Neural cell (in vitro differentiated cells): ENCODE results near the gene HJURP.

ENCODE experiments used
- CTCF ChIP-seq: fragments of 450-650 bp; IDR thresholded peaks from 2 replicates; pipeline ENCODE4 v1.5.1; 2014; ENCODE audit warnings: antibody characterized with exemption, mild to moderate bottlenecking, moderate library complexity; ENCODE audit not compliant: poor library complexity, severe bottlenecking
- EP300 ChIP-seq: fragments of 450-650 bp; conservative IDR thresholded peaks from 2 replicates; pipeline ENCODE4 v1.6.1; 2014; ENCODE audit warnings: antibody characterized with exemption, mild to moderate bottlenecking, moderate library complexity; ENCODE audit not compliant: poor library complexity, severe bottlenecking
- EZH2 ChIP-seq: fragments of 200-600, 300-800 bp; shearing (Covaris generic), sonication (generic); IDR thresholded peaks from 2 replicates; pipeline ENCODE4 v1.6.1; 2014; ENCODE audit warnings: antibody characterized with exemption, low read length, borderline replicate concordance, mild to moderate bottlenecking; ENCODE audit not compliant: insufficient read depth, poor library complexity, severe bottlenecking
- POLR2AphosphoS5 ChIP-seq: IDR thresholded peaks from 2 replicates; pipeline ENCODE4 v1.6.1; 2012
- RAD21 ChIP-seq: fragments of 450-650 bp; conservative IDR thresholded peaks from 2 replicates; pipeline ENCODE4 v1.6.1; 2014; ENCODE audit warnings: antibody characterized with exemption, mild to moderate bottlenecking, moderate library complexity
- SMC3 ChIP-seq: fragments of 450-650 bp; conservative IDR thresholded peaks from 2 replicates; pipeline ENCODE4 v1.6.1; 2014; ENCODE audit warnings: antibody characterized with exemption, mild to moderate bottlenecking, moderate library complexity; ENCODE audit not compliant: poor library complexity
- TF ChIP-seq, protein P1 (sequence below): IDR thresholded peaks from 2 replicates; pipeline ENCODE4 v1.6.1; 2012; ENCODE audit warnings: borderline replicate concordance

DNA sequence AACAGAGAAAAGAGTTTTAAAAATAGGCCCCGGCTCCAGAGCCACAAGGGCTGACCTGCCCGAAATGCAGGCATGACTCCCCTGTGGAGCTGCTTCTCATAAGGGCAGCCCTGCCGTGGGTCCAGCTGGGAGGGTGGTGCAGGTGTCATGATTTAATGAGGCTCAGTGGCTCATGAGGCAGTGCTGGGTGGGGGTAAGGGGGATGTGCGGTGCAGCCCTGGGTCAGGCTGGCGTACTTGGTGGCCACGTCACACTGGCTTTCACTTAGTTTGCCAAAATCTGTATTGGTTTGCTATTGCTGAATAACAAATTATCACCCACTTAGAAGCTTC is 33.6 kb downstream of the HJURP start:
- TF ChIP-seq CTCF, result no peak
- TF ChIP-seq, protein P1, sequence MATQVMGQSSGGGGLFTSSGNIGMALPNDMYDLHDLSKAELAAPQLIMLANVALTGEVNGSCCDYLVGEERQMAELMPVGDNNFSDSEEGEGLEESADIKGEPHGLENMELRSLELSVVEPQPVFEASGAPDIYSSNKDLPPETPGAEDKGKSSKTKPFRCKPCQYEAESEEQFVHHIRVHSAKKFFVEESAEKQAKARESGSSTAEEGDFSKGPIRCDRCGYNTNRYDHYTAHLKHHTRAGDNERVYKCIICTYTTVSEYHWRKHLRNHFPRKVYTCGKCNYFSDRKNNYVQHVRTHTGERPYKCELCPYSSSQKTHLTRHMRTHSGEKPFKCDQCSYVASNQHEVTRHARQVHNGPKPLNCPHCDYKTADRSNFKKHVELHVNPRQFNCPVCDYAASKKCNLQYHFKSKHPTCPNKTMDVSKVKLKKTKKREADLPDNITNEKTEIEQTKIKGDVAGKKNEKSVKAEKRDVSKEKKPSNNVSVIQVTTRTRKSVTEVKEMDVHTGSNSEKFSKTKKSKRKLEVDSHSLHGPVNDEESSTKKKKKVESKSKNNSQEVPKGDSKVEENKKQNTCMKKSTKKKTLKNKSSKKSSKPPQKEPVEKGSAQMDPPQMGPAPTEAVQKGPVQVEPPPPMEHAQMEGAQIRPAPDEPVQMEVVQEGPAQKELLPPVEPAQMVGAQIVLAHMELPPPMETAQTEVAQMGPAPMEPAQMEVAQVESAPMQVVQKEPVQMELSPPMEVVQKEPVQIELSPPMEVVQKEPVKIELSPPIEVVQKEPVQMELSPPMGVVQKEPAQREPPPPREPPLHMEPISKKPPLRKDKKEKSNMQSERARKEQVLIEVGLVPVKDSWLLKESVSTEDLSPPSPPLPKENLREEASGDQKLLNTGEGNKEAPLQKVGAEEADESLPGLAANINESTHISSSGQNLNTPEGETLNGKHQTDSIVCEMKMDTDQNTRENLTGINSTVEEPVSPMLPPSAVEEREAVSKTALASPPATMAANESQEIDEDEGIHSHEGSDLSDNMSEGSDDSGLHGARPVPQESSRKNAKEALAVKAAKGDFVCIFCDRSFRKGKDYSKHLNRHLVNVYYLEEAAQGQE, result no peak
- TF ChIP-seq EZH2, result no peak
- TF ChIP-seq EP300, result no peak
- no peak for TF ChIP-seq SMC3
- no peak for TF ChIP-seq RAD21
- no peak for TF ChIP-seq POLR2AphosphoS5
